ENCODE measurements around the gene ALDH1B1. TPM values are rescaled to one million over a fixed set of nuclear protein-coding genes. Genes with fewer than 3 reads are reported as not detected.

The ALDH1B1 gene
- total RNA-seq, 1 experiment from 2014 or later: 13.1 TPM

DNA sequence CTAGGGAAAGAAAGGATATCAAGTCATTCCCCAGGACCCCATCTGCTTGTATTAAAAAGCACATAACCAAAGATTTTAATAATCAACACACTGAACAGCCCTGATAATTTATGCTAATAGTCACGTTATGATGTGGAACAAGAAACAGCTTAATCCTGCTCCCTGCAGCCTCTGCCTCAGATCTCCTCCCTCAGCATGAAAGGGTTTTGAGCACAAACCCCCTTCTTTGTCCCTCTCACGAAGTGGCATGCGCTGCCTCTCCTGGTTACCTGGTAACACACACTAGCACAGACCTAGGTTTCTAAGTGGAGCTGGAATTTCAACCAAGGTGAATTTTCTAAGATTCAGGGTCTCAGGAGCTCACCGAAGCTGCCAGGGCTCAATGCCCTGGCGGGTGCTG lies 26.7 kb downstream of the ALDH1B1 start:
- Histone ChIP-seq H3K36me3 (ENCODE audit: low read depth) (no peaks in the 10 kb centered on the region), H3K4me3 (no peak overlapping the region), H3K9me2 (ENCODE audit: insufficient read depth) (no peaks in the 10 kb centered on the region), H3K79me2 (ENCODE audit: low read depth) (no peaks in the 10 kb centered on the region), H3K27me3 (ENCODE audit: insufficient read depth, low read depth) (no peaks in the 10 kb centered on the region), H2AFZ (no peak overlapping the region), H3K27ac (no peak overlapping the region), H3K9me3 (ENCODE audit: insufficient read depth, low read depth) (no peaks in the 10 kb centered on the region), H3K4me1 (replicated peaks; ENCODE audit: insufficient read depth) (no peaks in the 10 kb centered on the region), H4K20me1 (ENCODE audit: insufficient read depth) (no peaks in the 10 kb centered on the region), H3F3A (ENCODE audit: insufficient read depth, low read depth) (no peaks in the 10 kb centered on the region), H3K4me2 (no peak overlapping the region)
- intact Hi-C loops (cut with micrococcal nuclease; ENCODE audit: unreplicated experiment): no loop called here
- TF ChIP-seq, protein P1, sequence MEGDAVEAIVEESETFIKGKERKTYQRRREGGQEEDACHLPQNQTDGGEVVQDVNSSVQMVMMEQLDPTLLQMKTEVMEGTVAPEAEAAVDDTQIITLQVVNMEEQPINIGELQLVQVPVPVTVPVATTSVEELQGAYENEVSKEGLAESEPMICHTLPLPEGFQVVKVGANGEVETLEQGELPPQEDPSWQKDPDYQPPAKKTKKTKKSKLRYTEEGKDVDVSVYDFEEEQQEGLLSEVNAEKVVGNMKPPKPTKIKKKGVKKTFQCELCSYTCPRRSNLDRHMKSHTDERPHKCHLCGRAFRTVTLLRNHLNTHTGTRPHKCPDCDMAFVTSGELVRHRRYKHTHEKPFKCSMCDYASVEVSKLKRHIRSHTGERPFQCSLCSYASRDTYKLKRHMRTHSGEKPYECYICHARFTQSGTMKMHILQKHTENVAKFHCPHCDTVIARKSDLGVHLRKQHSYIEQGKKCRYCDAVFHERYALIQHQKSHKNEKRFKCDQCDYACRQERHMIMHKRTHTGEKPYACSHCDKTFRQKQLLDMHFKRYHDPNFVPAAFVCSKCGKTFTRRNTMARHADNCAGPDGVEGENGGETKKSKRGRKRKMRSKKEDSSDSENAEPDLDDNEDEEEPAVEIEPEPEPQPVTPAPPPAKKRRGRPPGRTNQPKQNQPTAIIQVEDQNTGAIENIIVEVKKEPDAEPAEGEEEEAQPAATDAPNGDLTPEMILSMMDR (conservative IDR thresholded peaks at IDR 0.05): no peak
- TF ChIP-seq EZH2 (IDR thresholded peaks at IDR 0.05; ENCODE audit: low read depth): no peak
- DNase-seq: no peak
- ChIA-PET POLR2A (ENCODE audit: unreplicated experiment) (no interaction called here), CTCF (no interaction called here)
- BruUV-seq (replicated peaks): no TSS peak

DNA sequence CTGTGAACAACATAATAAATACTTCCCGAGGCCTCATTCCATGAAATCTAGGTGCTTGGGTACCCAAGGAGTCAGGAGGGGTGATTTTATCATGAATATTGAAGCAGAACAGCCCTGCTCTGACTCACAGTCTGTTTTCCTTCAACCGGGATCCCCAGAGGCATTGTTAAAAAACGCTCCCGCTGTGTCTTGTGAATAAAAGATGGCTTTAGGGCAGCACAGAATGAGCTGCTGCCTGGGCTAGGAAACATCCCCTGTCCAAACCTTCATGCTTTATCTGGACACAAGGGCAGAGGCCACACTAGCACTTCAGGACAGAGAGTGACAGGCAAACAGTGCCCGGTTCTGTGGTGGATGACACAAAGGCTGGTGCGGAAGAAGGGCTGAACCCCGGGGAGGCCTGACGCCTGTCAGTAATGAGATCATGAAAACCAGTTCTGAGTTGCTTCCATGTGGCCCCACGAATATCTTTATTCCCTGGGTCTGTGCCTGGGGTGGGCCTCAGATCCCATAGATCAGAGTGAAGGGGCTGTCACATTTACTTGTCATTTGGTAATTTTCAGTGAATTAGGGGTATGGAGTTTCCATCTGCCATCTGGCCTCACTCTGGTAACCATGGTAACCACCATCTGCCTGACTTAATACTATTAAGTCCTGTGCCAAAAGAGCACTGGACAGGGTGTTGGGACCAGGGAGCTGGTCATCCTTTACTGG lies 29.2 kb downstream of the ALDH1B1 start:
- Histone ChIP-seq H3K27me3 (ENCODE audit: insufficient read depth, low read depth) (no peaks in the 10 kb centered on the region), H3K27ac (no peak overlapping the region), H3K4me1 (replicated peaks; ENCODE audit: insufficient read depth) (no peaks in the 10 kb centered on the region), H4K20me1 (ENCODE audit: insufficient read depth) (no peaks in the 10 kb centered on the region), H3K36me3 (ENCODE audit: low read depth) (no peaks in the 10 kb centered on the region), H3K4me2 (no peak overlapping the region), H3K9me3 (ENCODE audit: insufficient read depth, low read depth) (no peaks in the 10 kb centered on the region), H3F3A (ENCODE audit: insufficient read depth, low read depth) (no peaks in the 10 kb centered on the region), H3K9me2 (ENCODE audit: insufficient read depth) (no peaks in the 10 kb centered on the region), H3K4me3 (no peak overlapping the region), H2AFZ (no peak overlapping the region), H3K79me2 (ENCODE audit: low read depth) (no peaks in the 10 kb centered on the region)
- intact Hi-C loops (cut with micrococcal nuclease; ENCODE audit: unreplicated experiment): no loop called here
- no TSS peak for BruUV-seq (replicated peaks)
- ChIA-PET POLR2A (ENCODE audit: unreplicated experiment) (no interaction called here), CTCF (no interaction called here)
- DNase-seq: no peak
- TF ChIP-seq, protein P1 (conservative IDR thresholded peaks at IDR 0.05): no peak
- TF ChIP-seq EZH2 (IDR thresholded peaks at IDR 0.05; ENCODE audit: low read depth): no peak

DNA sequence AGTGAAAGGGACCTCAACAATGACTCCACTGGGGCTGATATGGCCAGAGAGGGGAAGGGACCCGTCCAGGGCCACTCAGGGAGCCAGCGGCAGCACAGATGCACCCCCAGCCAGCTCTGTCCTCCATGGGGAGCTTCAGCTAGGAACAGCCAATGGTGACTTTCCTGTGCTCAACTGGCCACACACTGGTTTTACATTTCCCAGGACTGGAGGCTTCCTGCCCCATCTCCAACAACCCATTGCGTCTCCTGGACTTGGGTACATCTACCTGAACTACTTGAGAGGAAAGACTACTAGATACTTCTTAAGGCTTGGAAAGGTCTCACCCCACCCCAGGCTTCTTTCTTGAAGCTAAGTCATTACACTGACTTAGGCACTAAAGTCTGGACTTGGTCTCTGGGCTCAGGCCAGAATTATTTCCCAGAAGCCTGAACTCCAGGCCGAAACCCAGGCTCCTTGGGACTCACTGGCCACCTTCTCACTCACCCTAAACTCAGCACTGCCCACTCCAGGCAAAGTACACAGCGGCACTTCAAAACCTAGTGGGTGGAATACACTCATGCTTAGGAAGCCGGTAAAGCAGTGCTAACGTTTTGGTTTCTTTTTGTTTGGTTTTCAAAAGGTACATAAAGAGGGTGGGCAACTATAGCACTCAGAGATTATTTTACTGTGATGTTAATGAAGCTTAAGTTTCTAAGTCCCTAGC lies 30.2 kb downstream of the ALDH1B1 start:
- ChIA-PET POLR2A (ENCODE audit: unreplicated experiment) (no interaction called here), CTCF (interaction anchor here (0.6 kb wide), 1 partner anchor 60 kb away, joined by 3 read pairs; no protein-coding TSS in a partner anchor)
- H4K20me1 ChIP-seq (ENCODE audit: insufficient read depth): no peaks in the 10 kb centered on the region
- no peaks in the 10 kb centered on the region for H3K9me3 ChIP-seq (ENCODE audit: insufficient read depth, low read depth)
- no peak overlapping the region for H3K27ac ChIP-seq
- no peaks in the 10 kb centered on the region for H3F3A ChIP-seq (ENCODE audit: insufficient read depth, low read depth)
- no peak overlapping the region for H2AFZ ChIP-seq
- no peak for DNase-seq
- H3K4me3 ChIP-seq: no peak overlapping the region
- H3K4me2 ChIP-seq: no peak overlapping the region
- TF ChIP-seq EZH2 (IDR thresholded peaks at IDR 0.05; ENCODE audit: low read depth): no peak
- TF ChIP-seq, protein P1 (conservative IDR thresholded peaks at IDR 0.05): no peak
- no peaks in the 10 kb centered on the region for H3K36me3 ChIP-seq (ENCODE audit: low read depth)
- no TSS peak for BruUV-seq (replicated peaks)
- no peaks in the 10 kb centered on the region for H3K27me3 ChIP-seq (ENCODE audit: insufficient read depth, low read depth)
- no peaks in the 10 kb centered on the region for H3K9me2 ChIP-seq (ENCODE audit: insufficient read depth)
- intact Hi-C loops (cut with micrococcal nuclease; ENCODE audit: unreplicated experiment): no loop called here
- no peaks in the 10 kb centered on the region for H3K79me2 ChIP-seq (ENCODE audit: low read depth)
- H3K4me1 ChIP-seq (replicated peaks; ENCODE audit: insufficient read depth): no peaks in the 10 kb centered on the region
